GM23248 (cell line): ENCODE data around the gene DNAJB7.

Source experiments
- EZH2 ChIP-seq: fragments of 200-600 bp; sonication (generic); IDR thresholded peaks from 2 replicates; pipeline ENCODE4 v1.6.1; 2018; ENCODE audit warnings: antibody characterized with exemption, mild to moderate bottlenecking; ENCODE audit not compliant: insufficient read depth, poor library complexity, severe bottlenecking
- EZH2phosphoT487 ChIP-seq: fragments of 200-600 bp; sonication (generic); IDR thresholded peaks from 2 replicates; pipeline ENCODE4 v1.6.1; 2018; ENCODE audit warnings: antibody characterized with exemption, moderate library complexity, mild to moderate bottlenecking, low read depth; ENCODE audit not compliant: insufficient read depth

- TF ChIP-seq EZH2phosphoT487 (no peak), EZH2 (no peak)
These were observed 42.2 kb upstream of the DNAJB7 start for GRCh38 chr22:40904101-40904500.
